GM23338 (cell line): ENCODE measurements around the gene C2CD4D. TPM values are rescaled to one million over a fixed set of nuclear protein-coding genes. Genes with fewer than 3 reads are reported as not detected.

Source experiments
- ATAC-seq: fragments of 200-7000 bp; cut with Tn5 transposase; 3 replicates; pipeline ENCODE4 v1.9.1; 2020
- DNase-seq: peaks from one replicate; pipeline ENCODE4 v3.0.0-alpha.2; 2015; ENCODE audit warnings: low spot score
- H2AFZ ChIP-seq: fragments of 200-600 bp; sonication (generic); 2 replicates; pipeline ENCODE4 v1.8.0; 2016; ENCODE audit warnings: antibody characterized with exemption, mild to moderate bottlenecking, moderate library complexity
- H3F3A ChIP-seq: fragments of 200-600 bp; sonication (generic); replicated peaks from 2 replicates; pipeline ENCODE4 v1.8.0; 2017; ENCODE audit warnings: antibody characterized with exemption, mixed run types, low read depth
- H3K27ac ChIP-seq: fragments of 200-600 bp; sonication (generic); 2 replicates; pipeline ENCODE4 v1.6.1; 2016; ENCODE audit warnings: low read depth
- H3K27me3 ChIP-seq: fragments of 200-600 bp; sonication (generic); 2 replicates; pipeline ENCODE4 v1.8.0; 2016; ENCODE audit warnings: mild to moderate bottlenecking, mixed run types, moderate library complexity; ENCODE audit not compliant: insufficient read depth
- H3K36me3 ChIP-seq: fragments of 200-600 bp; sonication (generic); 2 replicates; pipeline ENCODE4 v1.8.0; 2016; ENCODE audit warnings: mild to moderate bottlenecking; ENCODE audit not compliant: insufficient read depth
- H3K4me1 ChIP-seq: fragments of 200-600 bp; sonication (generic); 2 replicates; pipeline ENCODE4 v1.8.0; 2016; ENCODE audit warnings: mild to moderate bottlenecking, moderate library complexity; ENCODE audit not compliant: insufficient read depth
- H3K4me2 ChIP-seq: fragments of 200-600 bp; sonication (generic); 2 replicates; pipeline ENCODE4 v1.7.1; 2017; ENCODE audit warnings: mixed run types
- H3K4me3 ChIP-seq: fragments of 200-600 bp; sonication (generic); 2 replicates; pipeline ENCODE4 v1.6.1; 2016; ENCODE audit warnings: mixed run types
- H3K79me2 ChIP-seq: fragments of 200-600 bp; sonication (generic); replicated peaks from 2 replicates; pipeline ENCODE4 v1.8.0; 2017; ENCODE audit warnings: mild to moderate bottlenecking; ENCODE audit not compliant: insufficient read depth
- H3K9me2 ChIP-seq: fragments of 200-600 bp; sonication (generic); 2 replicates; pipeline ENCODE4 v1.8.0; 2017; ENCODE audit not compliant: insufficient read depth
- H4K20me1 ChIP-seq: fragments of 200-600 bp; sonication (generic); replicated peaks from 2 replicates; pipeline ENCODE4 v1.8.0; 2017; ENCODE audit warnings: mild to moderate bottlenecking; ENCODE audit not compliant: insufficient read depth
- H3K27ac Mint-ChIP-seq: 2 replicates; pipeline ENCODE4 v1.8.0; 2020; ENCODE audit warnings: inconsistent platforms, mild to moderate bottlenecking, moderate library complexity, mixed read lengths
- H3K27me3 Mint-ChIP-seq: 3 replicates; pipeline ENCODE4 v1.8.0; 2022; ENCODE audit warnings: low read depth, mild to moderate bottlenecking, moderate library complexity, mixed read lengths, inconsistent platforms; ENCODE audit not compliant: insufficient read depth, poor library complexity
- H3K36me3 Mint-ChIP-seq: 3 replicates; pipeline ENCODE4 v1.8.0; 2021; ENCODE audit warnings: low read depth, mild to moderate bottlenecking, inconsistent platforms, moderate library complexity, mixed read lengths
- H3K4me1 Mint-ChIP-seq: 3 replicates; pipeline ENCODE4 v1.8.0; 2020; ENCODE audit warnings: mild to moderate bottlenecking, inconsistent platforms, mixed read lengths
- H3K4me3 Mint-ChIP-seq: 3 replicates; pipeline ENCODE4 v1.8.0; 2021; ENCODE audit warnings: moderate library complexity, mild to moderate bottlenecking, inconsistent platforms, mixed read lengths
- H3K9me3 Mint-ChIP-seq: 3 replicates; pipeline ENCODE4 v1.8.0; 2020; ENCODE audit warnings: moderate library complexity, mild to moderate bottlenecking, inconsistent platforms, mixed read lengths
- CREB1 ChIP-seq: fragments of 250-450 bp; sonication (Bioruptor Pico); IDR thresholded peaks from 2 replicates; pipeline ENCODE4 v1.5.0; 2020; ENCODE audit warnings: low read depth, mild to moderate bottlenecking, moderate library complexity
- CTCF ChIP-seq, 2 experiments: fragments of 200-600 bp in 1 of 2; sonication (generic) in 1 of 2; conservative IDR thresholded peaks; 2 replicates each; pipeline versions ENCODE4 v1.5.1 to v1.6.1; 2016 to 2017; ENCODE audit warnings: antibody characterized with exemption in 2 of 2, low read depth in 2 of 2, mild to moderate bottlenecking in 2 of 2, moderate library complexity in 1 of 2
- ETS1 ChIP-seq: IDR thresholded peaks from 2 replicates; pipeline ENCODE4 v1.6.1; 2016; ENCODE audit warnings: antibody characterized with exemption
- EZH2phosphoT487 ChIP-seq: fragments of 200-600 bp; sonication (generic); IDR thresholded peaks from one replicate; pipeline ENCODE4 v1.8.1; 2018; ENCODE audit warnings: antibody characterized with exemption; ENCODE audit not compliant: unreplicated experiment
- ZNF114 ChIP-seq: fragments of 250-450 bp; sonication (Bioruptor Pico); IDR thresholded peaks from 2 replicates; pipeline ENCODE4 v1.5.0; 2020; ENCODE audit warnings: mild to moderate bottlenecking, moderate library complexity
- ZNF331 ChIP-seq: fragments of 250-450 bp; sonication (Bioruptor Pico); IDR thresholded peaks from 2 replicates; pipeline ENCODE4 v1.5.0; 2020; ENCODE audit warnings: low read depth, mild to moderate bottlenecking, moderate library complexity
- ZNF462 ChIP-seq: fragments of 250-450 bp; sonication (Bioruptor Pico); IDR thresholded peaks from 2 replicates; pipeline ENCODE4 v1.5.0; 2020; ENCODE audit warnings: mild to moderate bottlenecking, moderate library complexity
- polyA plus RNA-seq: library from polyadenylated mRNA; unstranded; fragments of >200 nt; fragmentation: Nextera tagmentation; extraction: Ambion mirVana; gene quantifications from 2 replicates; pipeline ENCODE4 v1.2.1, GENCODE V29; 2016
- total RNA-seq: library from RNA; depleted of rRNA; stranded (reverse); fragments of >200 nt; shearing (Covaris generic); gene quantifications from 2 replicates; pipeline ENCODE4 v1.2.3, GENCODE V29; 2014

C2CD4D gene
- total and polyA plus RNA-seq, 2 experiments from 2014 or later, result 0.35 to 0.82 TPM

GRCh38 chr1:151887028-151887427, 47.4 kb upstream of the C2CD4D start (continued):
- TF ChIP-seq ZNF462 (CRISPR knock-in tag) (no peak), ETS1 (no peak), ZNF114 (no peak), EZH2phosphoT487 (no peak), ZNF331 (CRISPR knock-in tag) (no peak), CREB1 (CRISPR knock-in tag) (no peak)

GRCh38 chr1:151885479-151885878, 45.9 kb upstream of the C2CD4D start:
- Histone ChIP-seq H3K4me3 (no peak overlapping the region), H4K20me1 (no peaks in the 10 kb centered on the region), H3K9me2 (no peaks in the 10 kb centered on the region), H3K4me2 (no peak overlapping the region), H2AFZ (no peak overlapping the region), H3K79me2 (no peaks in the 10 kb centered on the region), H3F3A (no peaks in the 10 kb centered on the region), H3K4me1 (no peaks in the 10 kb centered on the region), H3K36me3 (peaks cover 15% of the 10 kb centered on the region), H3K27me3 (no peaks in the 10 kb centered on the region), H3K27ac (no peak overlapping the region)
- ATAC-seq, result no peak
- Mint-ChIP-seq H3K4me1 (no peaks in the 10 kb centered on the region), H3K27me3 (no peaks in the 10 kb centered on the region), H3K36me3 (peaks cover 18% of the 10 kb centered on the region), H3K9me3 (peaks cover 4% of the 10 kb centered on the region; the same call in 1 of the 3 replicates), H3K4me3 (no peak overlapping the region), H3K27ac (no peak overlapping the region)
- DNase-seq, result no peak
- TF ChIP-seq CTCF (conservative IDR thresholded peaks at IDR 0.05; ENCODE audit: low read depth in 2 of 2) (no peak), ETS1 (no peak), ZNF114 (no peak)
